ENCODE results near the gene STK38. TPM values are rescaled to one million over a fixed set of nuclear protein-coding genes. Genes with fewer than 3 reads are reported as not detected.

Gene STK38
- total RNA-seq, 1 experiment from 2014 or later = 24.2 TPM

- BruUV-seq (replicated peaks) = no TSS peak
- no peak overlapping the region for H3K27ac ChIP-seq (ENCODE audit: low read depth, low read length, poor library complexity, severe bottlenecking)
- DNase-seq (ENCODE audit: low spot score) = no peak
- no peaks in the 10 kb centered on the region for H3K9me3 ChIP-seq (ENCODE audit: low read depth, low read length, poor library complexity, severe bottlenecking)
- no peak for TF ChIP-seq EZH2 (IDR thresholded peaks at IDR 0.05; ENCODE audit: borderline replicate concordance, low read depth, low read length, poor library complexity, severe bottlenecking)
- no peak for TF ChIP-seq CTCF (conservative IDR thresholded peaks at IDR 0.05; ENCODE audit: low read depth, low read length)
- H3K27me3 ChIP-seq (replicated peaks; ENCODE audit: insufficient read depth, low read depth, low read length, poor library complexity) = no peaks in the 10 kb centered on the region
- H3K36me3 ChIP-seq (ENCODE audit: insufficient read depth, low read length, poor library complexity, severe bottlenecking) = peaks cover 38% of the 10 kb centered on the region
- H3K4me1 ChIP-seq (ENCODE audit: insufficient read depth, low read length, poor library complexity, severe bottlenecking) = no peaks in the 10 kb centered on the region
- POLR2A ChIA-PET (ENCODE audit: low non-redundant PET) = no interaction called here
- CTCF ChIA-PET = no interaction called here
- intact Hi-C loops (cut with micrococcal nuclease; ENCODE audit: unreplicated experiment) = no loop called here
- H3K4me3 ChIP-seq (ENCODE audit: low read depth, low read length, poor library complexity, severe bottlenecking) = no peak overlapping the region
Observed at GRCh38 chr6:36478051-36478526, 69.2 kb downstream of the STK38 start.

DNA sequence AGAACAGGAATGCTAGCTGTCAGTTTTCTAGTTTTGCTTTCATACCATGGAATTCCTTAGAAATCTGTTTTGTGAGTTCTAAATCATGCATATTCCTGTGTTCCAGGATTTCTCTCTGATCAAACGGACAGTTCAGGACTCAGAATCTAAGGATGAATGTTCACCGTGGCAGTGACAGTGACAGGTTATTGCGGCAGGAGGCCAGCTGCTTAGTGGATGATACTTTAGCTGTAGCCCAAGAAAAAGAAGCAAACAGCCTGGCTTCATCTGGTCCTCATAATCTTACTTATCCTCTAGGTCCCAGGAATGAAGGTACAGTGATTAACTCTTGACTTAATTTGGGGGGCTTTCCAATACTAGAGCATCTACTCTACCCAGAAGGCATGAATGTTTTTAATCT, 77.3 kb downstream of the STK38 start:
- BruUV-seq (replicated peaks) = no TSS peak

DNA sequence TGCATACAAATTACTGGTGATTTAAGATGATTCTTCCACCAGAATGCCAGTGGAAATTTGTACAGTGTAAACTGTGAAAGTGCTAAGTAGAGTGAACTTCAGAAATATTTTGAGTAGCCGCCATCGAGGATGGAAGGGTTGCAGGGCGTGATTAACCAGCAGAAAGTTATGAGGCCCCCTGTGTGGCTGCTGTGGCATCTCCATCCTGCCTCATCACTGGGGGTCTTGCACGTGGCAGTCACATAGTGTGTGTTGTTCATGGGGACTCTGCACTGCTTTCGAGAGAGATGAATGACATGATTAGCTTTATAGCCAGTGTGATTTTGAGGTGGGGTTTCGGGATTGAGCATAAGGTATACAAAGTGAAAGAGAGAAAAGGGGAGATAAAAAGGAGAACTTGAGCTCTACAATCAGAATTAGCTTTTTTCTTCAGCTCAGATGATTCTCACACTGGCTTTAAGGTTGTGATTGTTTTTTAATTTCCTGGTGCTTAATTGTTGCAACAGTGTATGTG, 78.1 kb downstream of the STK38 start:
- peak; percentile 67 for DNase-seq (ENCODE audit: low spot score)
- Histone ChIP-seq H3K4me1 (ENCODE audit: insufficient read depth, low read length, poor library complexity, severe bottlenecking) (peaks cover 23% of the 10 kb centered on the region), H3K27me3 (replicated peaks; ENCODE audit: insufficient read depth, low read depth, low read length, poor library complexity) (no peaks in the 10 kb centered on the region), H3K27ac (ENCODE audit: low read depth, low read length, poor library complexity, severe bottlenecking) (peak overlapping the region; percentile 57), H3K9me3 (ENCODE audit: low read depth, low read length, poor library complexity, severe bottlenecking) (no peaks in the 10 kb centered on the region), H3K4me3 (ENCODE audit: low read depth, low read length, poor library complexity, severe bottlenecking) (no peak overlapping the region), H3K36me3 (ENCODE audit: insufficient read depth, low read length, poor library complexity, severe bottlenecking) (peaks cover 21% of the 10 kb centered on the region)
- no peak for TF ChIP-seq EZH2 (IDR thresholded peaks at IDR 0.05; ENCODE audit: borderline replicate concordance, low read depth, low read length, poor library complexity, severe bottlenecking)
- TF ChIP-seq CTCF (conservative IDR thresholded peaks at IDR 0.05; ENCODE audit: low read depth, low read length) = no peak
- ChIA-PET POLR2A (ENCODE audit: low non-redundant PET) (no interaction called here), CTCF (interaction anchor here (0.6 kb wide), 1 partner anchor 40 kb away, joined by 13 read pairs; no protein-coding TSS in a partner anchor)
- BruUV-seq (replicated peaks) = no TSS peak
- intact Hi-C loops (cut with micrococcal nuclease; ENCODE audit: unreplicated experiment) = no loop called here

More for the DNA sequence above, 77.3 kb downstream of the STK38 start:
- Histone ChIP-seq H3K4me1 (ENCODE audit: insufficient read depth, low read length, poor library complexity, severe bottlenecking) (peaks cover 23% of the 10 kb centered on the region), H3K36me3 (ENCODE audit: insufficient read depth, low read length, poor library complexity, severe bottlenecking) (peaks cover 27% of the 10 kb centered on the region), H3K27me3 (replicated peaks; ENCODE audit: insufficient read depth, low read depth, low read length, poor library complexity) (no peaks in the 10 kb centered on the region), H3K4me3 (ENCODE audit: low read depth, low read length, poor library complexity, severe bottlenecking) (no peak overlapping the region), H3K9me3 (ENCODE audit: low read depth, low read length, poor library complexity, severe bottlenecking) (no peaks in the 10 kb centered on the region), H3K27ac (ENCODE audit: low read depth, low read length, poor library complexity, severe bottlenecking) (peak overlapping the region; percentile 57)
- intact Hi-C loops (cut with micrococcal nuclease; ENCODE audit: unreplicated experiment) = no loop called here
- POLR2A ChIA-PET (ENCODE audit: low non-redundant PET) = no interaction called here
- no peak for DNase-seq (ENCODE audit: low spot score)
- CTCF ChIA-PET = no interaction called here
- TF ChIP-seq EZH2 (IDR thresholded peaks at IDR 0.05; ENCODE audit: borderline replicate concordance, low read depth, low read length, poor library complexity, severe bottlenecking) (no peak), CTCF (conservative IDR thresholded peaks at IDR 0.05; ENCODE audit: low read depth, low read length) (no peak)

Data from A673 (cell line).